OCI-LY7 (cell line): Measurements from ENCODE around the gene SLA2.
"Not testable (repeated sequence)": the region's sequence is repeated elsewhere in the genome, so short reads cannot be mapped to it uniquely, and the experiment has no call there.

Source experiments
- CTCF ChIP-seq: fragments of 200-600 bp; sonication (generic); conservative IDR thresholded peaks from 2 replicates; pipeline ENCODE4 v1.5.1; 2014; ENCODE audit warnings: mild to moderate bottlenecking, antibody characterized with exemption, low read length, moderate library complexity, mixed read lengths
- EZH2phosphoT487 ChIP-seq: fragments of 200-600 bp; sonication (generic); IDR thresholded peaks from 2 replicates; pipeline ENCODE4 v1.6.1; 2018; ENCODE audit warnings: low read depth, borderline replicate concordance, mild to moderate bottlenecking, mixed run types, antibody characterized with exemption, low read length, moderate library complexity, mixed read lengths

DNA sequence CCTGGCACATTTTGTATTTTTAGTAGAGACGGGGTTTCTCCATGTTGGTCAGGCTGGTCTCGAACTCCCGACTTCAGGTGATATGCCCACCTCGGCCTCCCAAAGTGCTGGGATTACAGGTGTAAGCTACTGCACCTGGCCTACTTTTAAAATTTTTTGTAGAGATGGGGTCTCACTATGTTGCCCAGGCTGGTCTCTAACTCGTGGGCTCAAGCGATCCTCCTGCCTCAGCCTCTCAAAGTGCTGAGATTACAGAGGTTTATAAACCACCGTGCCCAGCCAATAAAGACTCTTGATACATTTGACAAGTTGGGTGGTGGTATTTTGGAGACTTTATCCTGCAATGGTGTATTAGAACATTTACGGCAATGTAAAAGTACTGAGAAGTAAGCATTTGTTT lies 29.5 kb upstream of the SLA2 start:
- not testable (repeated sequence) for TF ChIP-seq CTCF, EZH2phosphoT487
